Gastroesophageal sphincter (tissue), 3 donors: Measurements from ENCODE around the gene MT1B.

Source experiments
- CTCF ChIP-seq, 4 experiments: fragments of 200-600 bp in 2 of 4; fragments of 450-650 bp in 2 of 4; sonication (generic) in 1 of 4; IDR thresholded peaks; one replicate each; pipeline ENCODE4 v1.5.1; 2017 to 2019; ENCODE audit warnings: antibody characterized with exemption in 4 of 4, mild to moderate bottlenecking in 2 of 4, moderate library complexity in 2 of 4
- POLR2A ChIP-seq, 2 donors: fragments of 450-650 bp; IDR thresholded peaks; one replicate each; pipeline ENCODE4 v1.6.1; 2017; ENCODE audit warnings: antibody characterized with exemption in 2 of 2, mild to moderate bottlenecking in 2 of 2, moderate library complexity in 1 of 2

GRCh38 chr16:56672761-56673536 is 21.3 kb downstream of the MT1B start:
- no peak for TF ChIP-seq CTCF (IDR thresholded peaks at IDR 0.05)
- TF ChIP-seq POLR2A (IDR thresholded peaks at IDR 0.05): no peak
